GM21367 (cell line): ENCODE measurements around the gene IFI16.
A peak's percentile ranks its signal among the peaks of the same experiment; 100 is the strongest.

ENCODE experiments used
- ATAC-seq: cut with Tn5 transposase; IDR thresholded peaks from one replicate; pipeline ENCODE4 v1.9.1; 2021; ENCODE audit not compliant: unreplicated experiment

IFI16 gene

GRCh38 chr1:159056069-159056698, 46.5 kb downstream of the IFI16 start:
- no peak for ATAC-seq

GRCh38 chr1:159058751-159059150, 49.0 kb downstream of the IFI16 start:
- no peak for ATAC-seq

- ATAC-seq: no peak
Observed at GRCh38 chr1:159065106-159065505, 55.4 kb downstream of the IFI16 start.

- no peak for ATAC-seq
Observed at GRCh38 chr1:159066108-159066507, 56.4 kb downstream of the IFI16 start.

GRCh38 chr1:159067699-159068621, 58.3 kb downstream of the IFI16 start:
- peak; percentile 88 for ATAC-seq

GRCh38 chr1:159068886-159069285, 59.2 kb downstream of the IFI16 start:
- ATAC-seq: no peak

- no peak for ATAC-seq
Observed at GRCh38 chr1:159071970-159072582, 62.4 kb downstream of the IFI16 start.

GRCh38 chr1:159076438-159077119, 66.9 kb downstream of the IFI16 start, which contains the start of gene AIM2:
Gene AIM2 (minus strand): TSS chr1:159076766. CDS start chr1:159073499, 3,267 bp downstream.
- peak; percentile 81 for ATAC-seq

- ATAC-seq: peak; percentile 64
Observed at GRCh38 chr1:159077120-159077961, 67.6 kb downstream of the IFI16 start.

GRCh38 chr1:159079525-159079924, 69.8 kb downstream of the IFI16 start:
- ATAC-seq: no peak

GRCh38 chr1:159081626-159082025, 71.9 kb downstream of the IFI16 start:
- ATAC-seq: no peak

GRCh38 chr1:159083013-159083412, 73.3 kb downstream of the IFI16 start:
- ATAC-seq: no peak

- ATAC-seq: no peak
Observed at GRCh38 chr1:159084152-159084551, 74.4 kb downstream of the IFI16 start.

GRCh38 chr1:159084867-159085266, 75.2 kb downstream of the IFI16 start:
- ATAC-seq: no peak

- ATAC-seq: no peak
Observed at GRCh38 chr1:159088050-159088449, 78.3 kb downstream of the IFI16 start.

- ATAC-seq: no peak
Observed at GRCh38 chr1:159088546-159089183, 79.0 kb downstream of the IFI16 start.

- no peak for ATAC-seq
Observed at GRCh38 chr1:159089184-159089791, 79.6 kb downstream of the IFI16 start.

- no peak for ATAC-seq
Observed at GRCh38 chr1:159090286-159091179, 80.8 kb downstream of the IFI16 start.
